HEK293 (cell line): ENCODE results near the gene SERPINI1.

Experiments used
- TCF7L2 ChIP-seq: IDR thresholded peaks from 2 replicates; pipeline ENCODE4 v1.6.1; 2011; ENCODE audit warnings: low read depth, mild to moderate bottlenecking, inconsistent platforms, low read length, moderate library complexity, borderline replicate concordance
- TF ChIP-seq, protein P1 (sequence below): fragments of 450-650 bp; formaldehyde crosslinking; IDR thresholded peaks from 2 replicates; pipeline ENCODE4 v1.5.1; 2016; ENCODE audit warnings: missing biosample characterization, missing genetic modification characterization
- TF ChIP-seq, protein P2 (sequence below): fragments of 450-650 bp; formaldehyde crosslinking; IDR thresholded peaks from 2 replicates; pipeline ENCODE4 v1.5.1; 2016; ENCODE audit warnings: missing biosample characterization, missing genetic modification characterization
- TF ChIP-seq, protein P3 (sequence below): fragments of 450-650 bp; formaldehyde crosslinking; IDR thresholded peaks from 2 replicates; pipeline ENCODE4 v1.5.1; 2016; ENCODE audit warnings: missing biosample characterization, missing genetic modification characterization

DNA sequence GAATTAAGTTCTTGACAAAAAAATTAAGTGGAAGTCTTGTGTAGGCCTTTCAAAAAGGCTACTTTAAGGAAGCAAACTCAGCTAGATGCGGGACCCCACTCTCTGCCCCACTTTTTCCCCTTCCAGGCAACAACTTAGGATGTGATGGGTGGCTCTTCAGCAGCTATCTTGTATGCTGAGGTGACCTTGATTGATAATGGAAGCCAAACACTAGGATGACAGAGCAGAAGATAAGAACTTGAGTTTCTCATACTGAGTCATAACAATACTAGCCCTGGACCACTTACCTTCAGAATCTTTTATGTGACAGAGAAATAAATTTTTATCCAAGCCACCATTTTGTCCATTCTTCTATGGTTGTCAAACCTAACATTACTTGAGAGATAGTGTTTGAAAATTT, 16.9 kb upstream of the SERPINI1 start:
- TF ChIP-seq, protein P1, sequence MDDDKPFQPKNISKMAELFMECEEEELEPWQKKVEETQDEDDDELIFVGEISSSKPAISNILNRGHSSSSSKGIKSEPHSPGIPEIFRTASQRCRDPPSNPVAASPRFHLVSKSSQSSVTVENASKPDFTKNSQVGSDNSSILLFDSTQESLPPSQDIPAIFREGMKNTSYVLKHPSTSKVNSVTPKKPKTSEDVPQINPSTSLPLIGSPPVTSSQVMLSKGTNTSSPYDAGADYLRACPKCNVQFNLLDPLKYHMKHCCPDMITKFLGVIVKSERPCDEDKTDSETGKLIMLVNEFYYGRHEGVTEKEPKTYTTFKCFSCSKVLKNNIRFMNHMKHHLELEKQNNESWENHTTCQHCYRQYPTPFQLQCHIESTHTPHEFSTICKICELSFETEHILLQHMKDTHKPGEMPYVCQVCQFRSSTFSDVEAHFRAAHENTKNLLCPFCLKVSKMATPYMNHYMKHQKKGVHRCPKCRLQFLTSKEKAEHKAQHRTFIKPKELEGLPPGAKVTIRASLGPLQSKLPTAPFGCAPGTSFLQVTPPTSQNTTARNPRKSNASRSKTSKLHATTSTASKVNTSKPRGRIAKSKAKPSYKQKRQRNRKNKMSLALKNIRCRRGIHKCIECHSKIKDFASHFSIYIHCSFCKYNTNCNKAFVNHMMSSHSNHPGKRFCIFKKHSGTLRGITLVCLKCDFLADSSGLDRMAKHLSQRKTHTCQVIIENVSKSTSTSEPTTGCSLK, result no peak
- TF ChIP-seq, protein P2, sequence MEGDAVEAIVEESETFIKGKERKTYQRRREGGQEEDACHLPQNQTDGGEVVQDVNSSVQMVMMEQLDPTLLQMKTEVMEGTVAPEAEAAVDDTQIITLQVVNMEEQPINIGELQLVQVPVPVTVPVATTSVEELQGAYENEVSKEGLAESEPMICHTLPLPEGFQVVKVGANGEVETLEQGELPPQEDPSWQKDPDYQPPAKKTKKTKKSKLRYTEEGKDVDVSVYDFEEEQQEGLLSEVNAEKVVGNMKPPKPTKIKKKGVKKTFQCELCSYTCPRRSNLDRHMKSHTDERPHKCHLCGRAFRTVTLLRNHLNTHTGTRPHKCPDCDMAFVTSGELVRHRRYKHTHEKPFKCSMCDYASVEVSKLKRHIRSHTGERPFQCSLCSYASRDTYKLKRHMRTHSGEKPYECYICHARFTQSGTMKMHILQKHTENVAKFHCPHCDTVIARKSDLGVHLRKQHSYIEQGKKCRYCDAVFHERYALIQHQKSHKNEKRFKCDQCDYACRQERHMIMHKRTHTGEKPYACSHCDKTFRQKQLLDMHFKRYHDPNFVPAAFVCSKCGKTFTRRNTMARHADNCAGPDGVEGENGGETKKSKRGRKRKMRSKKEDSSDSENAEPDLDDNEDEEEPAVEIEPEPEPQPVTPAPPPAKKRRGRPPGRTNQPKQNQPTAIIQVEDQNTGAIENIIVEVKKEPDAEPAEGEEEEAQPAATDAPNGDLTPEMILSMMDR (tag by site-specific recombination), result no peak
- TF ChIP-seq TCF7L2, result no peak
- TF ChIP-seq, protein P3, sequence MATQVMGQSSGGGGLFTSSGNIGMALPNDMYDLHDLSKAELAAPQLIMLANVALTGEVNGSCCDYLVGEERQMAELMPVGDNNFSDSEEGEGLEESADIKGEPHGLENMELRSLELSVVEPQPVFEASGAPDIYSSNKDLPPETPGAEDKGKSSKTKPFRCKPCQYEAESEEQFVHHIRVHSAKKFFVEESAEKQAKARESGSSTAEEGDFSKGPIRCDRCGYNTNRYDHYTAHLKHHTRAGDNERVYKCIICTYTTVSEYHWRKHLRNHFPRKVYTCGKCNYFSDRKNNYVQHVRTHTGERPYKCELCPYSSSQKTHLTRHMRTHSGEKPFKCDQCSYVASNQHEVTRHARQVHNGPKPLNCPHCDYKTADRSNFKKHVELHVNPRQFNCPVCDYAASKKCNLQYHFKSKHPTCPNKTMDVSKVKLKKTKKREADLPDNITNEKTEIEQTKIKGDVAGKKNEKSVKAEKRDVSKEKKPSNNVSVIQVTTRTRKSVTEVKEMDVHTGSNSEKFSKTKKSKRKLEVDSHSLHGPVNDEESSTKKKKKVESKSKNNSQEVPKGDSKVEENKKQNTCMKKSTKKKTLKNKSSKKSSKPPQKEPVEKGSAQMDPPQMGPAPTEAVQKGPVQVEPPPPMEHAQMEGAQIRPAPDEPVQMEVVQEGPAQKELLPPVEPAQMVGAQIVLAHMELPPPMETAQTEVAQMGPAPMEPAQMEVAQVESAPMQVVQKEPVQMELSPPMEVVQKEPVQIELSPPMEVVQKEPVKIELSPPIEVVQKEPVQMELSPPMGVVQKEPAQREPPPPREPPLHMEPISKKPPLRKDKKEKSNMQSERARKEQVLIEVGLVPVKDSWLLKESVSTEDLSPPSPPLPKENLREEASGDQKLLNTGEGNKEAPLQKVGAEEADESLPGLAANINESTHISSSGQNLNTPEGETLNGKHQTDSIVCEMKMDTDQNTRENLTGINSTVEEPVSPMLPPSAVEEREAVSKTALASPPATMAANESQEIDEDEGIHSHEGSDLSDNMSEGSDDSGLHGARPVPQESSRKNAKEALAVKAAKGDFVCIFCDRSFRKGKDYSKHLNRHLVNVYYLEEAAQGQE (tag by site-specific recombination), result no peak
